A549 (cell line): ENCODE data around the gene IGF2. TPM values are rescaled to one million over a fixed set of nuclear protein-coding genes. Genes with fewer than 3 reads are reported as not detected.

Source experiments
- ATAC-seq, 2 experiments: fragments of 200-7000 bp in 1 of 2; fragments of >200 bp in 1 of 2; cut with Nextera tagmentation in 1 of 2; cut with Tn5 transposase in 1 of 2; 3 replicates each; pipeline versions ENCODE4 v1.8.0 to v1.9.1; 2018 to 2020; ENCODE audit warnings: mild to moderate bottlenecking in 1 of 2, moderate library complexity in 1 of 2
- CTCF ChIA-PET: fragments of 300-600 bp; sonication (Branson Sonifier 250); formaldehyde crosslinking; extraction: SDS; loops from one replicate; lab custom pipeline; 2021; ENCODE audit warnings: antibody characterized with exemption, inconsistent platforms; lab: Yijun Ruan, JAX
- POLR2A ChIA-PET: fragments of 350-600 bp; formaldehyde crosslinking; extraction: SDS; loops from one replicate; lab custom pipeline; 2021; ENCODE audit warnings: antibody characterized with exemption, inconsistent platforms; lab: Yijun Ruan, JAX
- DNase-seq, 2 experiments: peaks; one replicate each; pipeline versions ENCODE4 v3.0.0 to v3.0.0-alpha.2; 2011 to 2016; ENCODE audit warnings: low read depth in 1 of 2, low spot score in 1 of 2
- FAIRE-seq: peaks from 2 replicates; lab custom pipeline; 2011; peaks lifted over from hg19 to GRCh38; lab: Jason Lieb, UNC
- H3K27ac ChIP-seq, 2 experiments: fragments of >200 bp; sonication (Bioruptor Twin); formaldehyde crosslinking; 3 replicates each; pipeline ENCODE4 v1.5.1; 2016 to 2017
- H3K4me1 ChIP-seq: fragments of >200 bp; sonication (Bioruptor Twin); formaldehyde crosslinking; 3 replicates; pipeline ENCODE4 v1.6.1; 2016
- H3K4me2 ChIP-seq: fragments of >200 bp; sonication (Bioruptor Twin); formaldehyde crosslinking; 3 replicates; pipeline ENCODE4 v1.6.1; 2016
- H3K4me3 ChIP-seq: fragments of >200 bp; sonication (Bioruptor Twin); formaldehyde crosslinking; 3 replicates; pipeline ENCODE4 v1.5.1; 2016
- H3K9me3 ChIP-seq: fragments of >200 bp; sonication (Bioruptor Twin); formaldehyde crosslinking; 3 replicates; pipeline ENCODE4 v1.6.1; 2016
- CHD2 ChIP-seq: fragments of 150-350 bp; IDR thresholded peaks from 2 replicates; pipeline ENCODE4 v1.6.1; 2014; ENCODE audit warnings: low read length; ENCODE audit not compliant: partially characterized antibody
- EHF ChIP-seq: fragments of 250-450 bp; sonication (Bioruptor Pico); IDR thresholded peaks from 2 replicates; pipeline ENCODE4 v1.5.0; 2020; ENCODE audit warnings: mild to moderate bottlenecking
- EHMT2 ChIP-seq: fragments of 200-600 bp; sonication (generic); IDR thresholded peaks from 2 replicates; pipeline ENCODE4 v1.6.1; 2016; ENCODE audit warnings: antibody characterized with exemption, low read depth, mild to moderate bottlenecking, moderate library complexity
- EP300 ChIP-seq, 2 experiments: fragments of >200 bp; sonication (Bioruptor Twin); formaldehyde crosslinking; IDR thresholded peaks; 2 replicates in 1 of 2; 3 replicates in 1 of 2; pipeline ENCODE4 v1.6.1; 2016 to 2017
- FOSB ChIP-seq: fragments of 250-450 bp; sonication (Bioruptor Pico); IDR thresholded peaks from 2 replicates; pipeline ENCODE4 v1.5.0; 2020; ENCODE audit warnings: mild to moderate bottlenecking, moderate library complexity
- GATA3 ChIP-seq: IDR thresholded peaks from 2 replicates; pipeline ENCODE4 v1.6.1; 2012; ENCODE audit warnings: borderline replicate concordance
- HDAC2 ChIP-seq: fragments of 200-600 bp; sonication (generic); IDR thresholded peaks from 2 replicates; pipeline ENCODE4 v1.6.1; 2016
- HEYL ChIP-seq: fragments of 250-450 bp; sonication (Bioruptor Pico); IDR thresholded peaks from 2 replicates; pipeline ENCODE4 v1.8.0; 2021; ENCODE audit warnings: mild to moderate bottlenecking, moderate library complexity
- HOXB13 ChIP-seq: fragments of 250-450 bp; sonication (Bioruptor Pico); IDR thresholded peaks from 2 replicates; pipeline ENCODE4 v1.5.0; 2020; ENCODE audit warnings: low read depth, mild to moderate bottlenecking, moderate library complexity
- HOXB5 ChIP-seq: fragments of 250-450 bp; sonication (Bioruptor Pico); IDR thresholded peaks from 2 replicates; pipeline ENCODE4 v1.5.0; 2020; ENCODE audit warnings: mild to moderate bottlenecking, moderate library complexity
- JUN ChIP-seq, 2 experiments: fragments of >200 bp; sonication (Bioruptor Twin); formaldehyde crosslinking; IDR thresholded peaks; 2 replicates in 1 of 2; 3 replicates in 1 of 2; pipeline ENCODE4 v1.6.1; 2016 to 2017
- KDM5A ChIP-seq: fragments of 200-600 bp; sonication (generic); IDR thresholded peaks from 2 replicates; pipeline ENCODE4 v1.6.1; 2016; ENCODE audit warnings: antibody characterized with exemption, mild to moderate bottlenecking
- MYC ChIP-seq: IDR thresholded peaks from 2 replicates; pipeline ENCODE4 v1.6.1; 2012; ENCODE audit warnings: mild to moderate bottlenecking, inconsistent platforms, low read length, improper control_type of control experiment, borderline replicate concordance
- NFE2L2 ChIP-seq: fragments of 150-350 bp; conservative IDR thresholded peaks from 2 replicates; pipeline ENCODE4 v1.6.1; 2014; ENCODE audit warnings: low read length
- POLR2AphosphoS2 ChIP-seq: conservative IDR thresholded peaks from 2 replicates; pipeline ENCODE4 v1.6.1; 2012; ENCODE audit warnings: low read length, improper control_type of control experiment, inconsistent platforms
- RAD21 ChIP-seq, 2 experiments: fragments of >200 bp in 1 of 2; sonication (Bioruptor Twin) in 1 of 2; formaldehyde crosslinking in 1 of 2; IDR thresholded peaks in 1 of 2; conservative IDR thresholded peaks in 1 of 2; 2 replicates in 1 of 2; 3 replicates in 1 of 2; pipeline ENCODE4 v1.6.1; 2012 to 2018; ENCODE audit warnings: inconsistent platforms in 1 of 2
- RNF2 ChIP-seq: fragments of 200-600 bp; sonication (generic); IDR thresholded peaks from 2 replicates; pipeline ENCODE4 v1.6.1; 2016; ENCODE audit warnings: low read depth, mild to moderate bottlenecking, antibody characterized with exemption, moderate library complexity, borderline replicate concordance
- SMC3 ChIP-seq: fragments of >200 bp; sonication (Bioruptor Twin); formaldehyde crosslinking; IDR thresholded peaks from 3 replicates; pipeline ENCODE4 v1.6.1; 2018; ENCODE audit warnings: inconsistent platforms
- SREBF2 ChIP-seq: fragments of 450-650 bp; IDR thresholded peaks from 2 replicates; pipeline ENCODE4 v1.6.1; 2014; ENCODE audit warnings: mild to moderate bottlenecking, moderate library complexity
- TFCP2L1 ChIP-seq: fragments of 250-450 bp; sonication (Bioruptor Pico); IDR thresholded peaks from 2 replicates; pipeline ENCODE4 v1.5.0; 2021; ENCODE audit warnings: mild to moderate bottlenecking
- ZC3H11A ChIP-seq: fragments of 450-650 bp; IDR thresholded peaks from 2 replicates; pipeline ENCODE4 v1.6.1; 2014; ENCODE audit warnings: antibody characterized with exemption, mild to moderate bottlenecking
- ZFP36 ChIP-seq: fragments of 450-650 bp; IDR thresholded peaks from 2 replicates; pipeline ENCODE4 v1.6.1; 2014; ENCODE audit warnings: borderline replicate concordance; ENCODE audit not compliant: partially characterized antibody
- ZNF302 ChIP-seq: fragments of 250-450 bp; sonication (Bioruptor Pico); IDR thresholded peaks from 2 replicates; pipeline ENCODE4 v1.9.0; 2021; ENCODE audit warnings: inconsistent platforms, mild to moderate bottlenecking, moderate library complexity
- WGBS: methylation state at CpG from one replicate; pipeline ENCODE4 v1.1.6; 2017; ENCODE audit errors: missing lambda C conversion rate; 5-methylcytosine and 5-hydroxymethylcytosine counted together
- polyA plus RNA-seq, 4 experiments: library from polyadenylated mRNA; depleted of rRNA in 3 of 4; stranded (reverse); fragments of >200 nt; fragmentation: RNase III in 1 of 4; extraction: RNeasy Plus Mini Kit Qiagen cat#74134 plus additional on column Dnase treatment in 1 of 4; gene quantifications; 2 replicates in 3 of 4; 3 replicates in 1 of 4; pipeline ENCODE4 v1.2.3, GENCODE V29; 2011 to 2017
- TF ChIP-seq, protein P1 (sequence below): fragments of 450-650 bp; IDR thresholded peaks from 2 replicates; pipeline ENCODE4 v1.6.1; 2014; ENCODE audit warnings: antibody characterized with exemption
- TF ChIP-seq, protein P2 (sequence below): fragments of >200 bp; sonication (Bioruptor Twin); formaldehyde crosslinking; IDR thresholded peaks from 3 replicates; pipeline ENCODE4 v1.5.1; 2016
- TF ChIP-seq, protein P3 (sequence below): IDR thresholded peaks from 2 replicates; pipeline ENCODE4 v1.6.1; 2012
- TF ChIP-seq, protein P4 (sequence below): fragments of >200 bp; sonication (Bioruptor Twin); formaldehyde crosslinking; IDR thresholded peaks from 2 replicates; pipeline ENCODE4 v1.6.1; 2016

IGF2 gene
- polyA plus RNA-seq, 2 of the 4 experiments (the other 2 are of a cell fraction): 2.0 to 2.9 TPM

DNA sequence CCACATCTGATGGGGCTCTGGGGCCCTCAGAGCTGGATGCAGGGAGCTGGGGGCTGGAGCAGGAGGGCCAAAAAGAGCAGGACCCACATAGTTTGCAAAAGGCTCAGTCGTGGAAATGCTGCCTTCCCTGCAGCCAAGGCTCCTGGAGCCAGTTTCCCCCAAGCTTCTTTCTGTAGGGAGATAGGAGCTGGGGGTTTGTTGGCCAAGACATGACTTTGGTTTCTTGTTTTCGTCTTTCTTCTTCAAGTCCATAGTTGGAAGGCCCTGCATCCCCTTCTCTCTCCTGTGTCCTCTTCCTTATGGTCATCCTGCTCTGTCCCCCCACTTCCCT, 36.3 kb downstream of the IGF2 start:
- H3K4me2 ChIP-seq: no peak overlapping the region

DNA sequence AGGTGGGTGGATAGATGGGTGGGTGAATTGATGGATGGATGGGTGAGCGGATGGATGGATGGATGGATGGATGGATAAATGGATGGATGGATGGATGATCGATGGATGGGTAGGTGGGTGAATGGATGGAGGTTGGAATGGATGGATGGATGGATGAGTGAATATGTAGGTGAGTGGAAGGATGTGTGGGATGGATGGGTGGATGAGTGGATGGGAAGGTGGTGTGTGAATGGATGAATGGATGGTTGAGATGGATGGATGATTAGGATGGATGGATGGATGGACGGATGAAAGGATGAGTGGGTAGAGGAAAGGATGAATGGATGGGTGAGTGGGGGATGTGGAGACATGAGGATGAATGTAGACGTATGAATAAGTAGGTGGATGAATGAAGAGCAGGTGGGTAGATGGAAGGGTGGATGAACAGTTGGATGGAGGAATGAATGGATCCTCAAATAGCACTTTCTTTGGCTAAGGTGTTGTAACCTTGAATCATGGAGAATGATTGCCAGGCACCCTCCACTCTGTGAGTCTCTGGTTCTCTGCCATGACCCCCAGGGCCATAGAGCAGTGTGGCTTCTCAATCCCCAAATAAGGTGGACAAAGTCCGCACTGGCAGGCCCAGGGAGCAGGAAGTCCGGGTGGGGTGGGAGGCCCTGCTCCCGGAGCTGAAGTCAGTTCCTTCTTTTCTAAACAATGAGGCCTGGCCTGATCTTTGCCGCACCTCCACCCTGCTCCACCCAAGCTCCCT, 36.9 kb downstream of the IGF2 start:
- CTCF ChIA-PET: interaction anchor here (0.8 to 1.1 kb wide), 2 partner anchors 9 to 15 kb away, joined by 3 to 4 read pairs; no protein-coding TSS in a partner anchor
- 53% methylated on average over 8 of the region's 8 CpGs for WGBS
- no peak overlapping the region for H3K4me3 ChIP-seq
- TF ChIP-seq EP300 (IDR thresholded peaks at IDR 0.05) (no peak), POLR2AphosphoS2 (no peak), RAD21 (conservative IDR thresholded peaks at IDR 0.05 in 1 of 2, IDR thresholded peaks at IDR 0.05 in 1 of 2) (no peak), TFCP2L1 (no peak), ZNF302 (CRISPR knock-in tag) (no peak), HOXB13 (CRISPR knock-in tag) (no peak), SMC3 (no peak), EHMT2 (no peak), ZFP36 (no peak), ZC3H11A (no peak)
- TF ChIP-seq, protein P1, sequence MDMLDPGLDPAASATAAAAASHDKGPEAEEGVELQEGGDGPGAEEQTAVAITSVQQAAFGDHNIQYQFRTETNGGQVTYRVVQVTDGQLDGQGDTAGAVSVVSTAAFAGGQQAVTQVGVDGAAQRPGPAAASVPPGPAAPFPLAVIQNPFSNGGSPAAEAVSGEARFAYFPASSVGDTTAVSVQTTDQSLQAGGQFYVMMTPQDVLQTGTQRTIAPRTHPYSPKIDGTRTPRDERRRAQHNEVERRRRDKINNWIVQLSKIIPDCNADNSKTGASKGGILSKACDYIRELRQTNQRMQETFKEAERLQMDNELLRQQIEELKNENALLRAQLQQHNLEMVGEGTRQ: no peak
- TF ChIP-seq, protein P2, sequence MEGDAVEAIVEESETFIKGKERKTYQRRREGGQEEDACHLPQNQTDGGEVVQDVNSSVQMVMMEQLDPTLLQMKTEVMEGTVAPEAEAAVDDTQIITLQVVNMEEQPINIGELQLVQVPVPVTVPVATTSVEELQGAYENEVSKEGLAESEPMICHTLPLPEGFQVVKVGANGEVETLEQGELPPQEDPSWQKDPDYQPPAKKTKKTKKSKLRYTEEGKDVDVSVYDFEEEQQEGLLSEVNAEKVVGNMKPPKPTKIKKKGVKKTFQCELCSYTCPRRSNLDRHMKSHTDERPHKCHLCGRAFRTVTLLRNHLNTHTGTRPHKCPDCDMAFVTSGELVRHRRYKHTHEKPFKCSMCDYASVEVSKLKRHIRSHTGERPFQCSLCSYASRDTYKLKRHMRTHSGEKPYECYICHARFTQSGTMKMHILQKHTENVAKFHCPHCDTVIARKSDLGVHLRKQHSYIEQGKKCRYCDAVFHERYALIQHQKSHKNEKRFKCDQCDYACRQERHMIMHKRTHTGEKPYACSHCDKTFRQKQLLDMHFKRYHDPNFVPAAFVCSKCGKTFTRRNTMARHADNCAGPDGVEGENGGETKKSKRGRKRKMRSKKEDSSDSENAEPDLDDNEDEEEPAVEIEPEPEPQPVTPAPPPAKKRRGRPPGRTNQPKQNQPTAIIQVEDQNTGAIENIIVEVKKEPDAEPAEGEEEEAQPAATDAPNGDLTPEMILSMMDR: no peak
- ATAC-seq: no peak
- H3K4me1 ChIP-seq: no peaks in the 10 kb centered on the region
- H3K9me3 ChIP-seq: no peaks in the 10 kb centered on the region
- DNase-seq: no peak
- POLR2A ChIA-PET: no interaction called here
- H3K27ac ChIP-seq: no peak overlapping the region
- H3K4me2 ChIP-seq: no peak overlapping the region
- no peak for FAIRE-seq

More for the DNA sequence above, 36.3 kb downstream of the IGF2 start:
- no peak for TF ChIP-seq MYC
- no peak for TF ChIP-seq SREBF2
- no peak for TF ChIP-seq HDAC2
- TF ChIP-seq KDM5A: no peak
- no peak for TF ChIP-seq SMC3
- TF ChIP-seq HEYL: no peak
- TF ChIP-seq NFE2L2: no peak
- no peak for TF ChIP-seq HOXB13 (CRISPR knock-in tag)
- no peak for TF ChIP-seq EHF (CRISPR knock-in tag)
- no peak for TF ChIP-seq ZFP36
- FAIRE-seq: no peak
- ChIA-PET POLR2A (no interaction called here), CTCF (interaction anchor here (0.8 to 1.1 kb wide), 2 partner anchors 8 to 16 kb away, joined by 3 to 4 read pairs; no protein-coding TSS in a partner anchor)
- Histone ChIP-seq H3K9me3 (no peaks in the 10 kb centered on the region), H3K27ac (no peak overlapping the region), H3K4me1 (no peaks in the 10 kb centered on the region), H3K4me3 (no peak overlapping the region)
- WGBS: 46% methylated on average over 2 of the region's 2 CpGs
- no peak for DNase-seq
- no peak for ATAC-seq

DNA sequence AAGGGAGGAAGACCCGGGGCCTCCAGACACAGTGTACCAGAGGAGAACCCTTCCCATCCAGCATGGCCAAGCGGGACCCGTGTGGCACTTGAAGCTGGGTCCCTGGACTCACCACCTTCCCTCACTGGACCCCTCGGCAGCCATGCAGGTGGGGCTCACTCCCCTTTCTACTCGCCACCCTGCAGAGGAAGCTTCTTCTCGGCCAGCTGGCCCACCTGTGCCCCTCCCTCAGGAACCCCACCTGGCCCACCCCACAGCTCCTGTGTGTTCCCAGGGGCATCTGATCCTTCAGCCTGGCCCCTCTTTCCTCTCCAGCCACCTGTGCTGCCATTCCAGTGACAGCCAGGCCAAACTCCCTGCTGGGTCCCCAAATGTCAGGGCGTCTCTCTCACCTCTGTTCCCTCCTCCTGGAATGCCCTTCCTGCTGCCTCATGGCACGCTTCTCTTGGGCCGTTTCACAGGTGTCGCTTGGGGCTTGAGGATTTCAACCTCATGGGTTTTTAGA, 38.0 kb downstream of the IGF2 start:
- H3K9me3 ChIP-seq: no peaks in the 10 kb centered on the region
- H3K4me2 ChIP-seq: no peak overlapping the region
- WGBS: 64% methylated on average over 10 of the region's 10 CpGs
- no peak for ATAC-seq
- ChIA-PET CTCF (interaction anchor here (0.6 to 3.2 kb wide), 6 partner anchors 8 to 64 kb away, joined by 3 to 16 read pairs (median 4); no protein-coding TSS in a partner anchor), POLR2A (no interaction called here)
- FAIRE-seq: no peak
- H3K4me1 ChIP-seq: no peaks in the 10 kb centered on the region
- H3K4me3 ChIP-seq: no peak overlapping the region
- H3K27ac ChIP-seq: no peak overlapping the region
- DNase-seq: no peak
- TF ChIP-seq NFE2L2 (no peak), GATA3 (no peak), CHD2 (no peak), EHF (CRISPR knock-in tag) (no peak), FOSB (CRISPR knock-in tag) (no peak), HOXB5 (CRISPR knock-in tag) (no peak), RNF2 (no peak), ZFP36 (no peak), JUN (IDR thresholded peaks at IDR 0.05) (no peak), POLR2AphosphoS2 (no peak)
- TF ChIP-seq, protein P3, sequence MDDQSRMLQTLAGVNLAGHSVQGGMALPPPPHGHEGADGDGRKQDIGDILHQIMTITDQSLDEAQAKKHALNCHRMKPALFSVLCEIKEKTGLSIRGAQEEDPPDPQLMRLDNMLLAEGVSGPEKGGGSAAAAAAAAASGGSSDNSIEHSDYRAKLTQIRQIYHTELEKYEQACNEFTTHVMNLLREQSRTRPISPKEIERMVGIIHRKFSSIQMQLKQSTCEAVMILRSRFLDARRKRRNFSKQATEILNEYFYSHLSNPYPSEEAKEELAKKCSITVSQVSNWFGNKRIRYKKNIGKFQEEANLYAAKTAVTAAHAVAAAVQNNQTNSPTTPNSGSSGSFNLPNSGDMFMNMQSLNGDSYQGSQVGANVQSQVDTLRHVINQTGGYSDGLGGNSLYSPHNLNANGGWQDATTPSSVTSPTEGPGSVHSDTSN: no peak
- TF ChIP-seq, protein P4, sequence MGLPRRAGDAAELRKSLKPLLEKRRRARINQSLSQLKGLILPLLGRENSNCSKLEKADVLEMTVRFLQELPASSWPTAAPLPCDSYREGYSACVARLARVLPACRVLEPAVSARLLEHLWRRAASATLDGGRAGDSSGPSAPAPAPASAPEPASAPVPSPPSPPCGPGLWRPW: no peak
